ENCODE data around the gene ACOT8.
A peak's percentile ranks its signal among the peaks of the same experiment; 100 is the strongest.
"Not testable (repeated sequence)": the region's sequence is repeated elsewhere in the genome, so short reads cannot be mapped to it uniquely, and the experiment has no call there.

The ACOT8 gene

GRCh38 chr20:45857114-45857881 lies at the start of gene ACOT8, which contains the start of gene ZSWIM3:
Gene ACOT8, minus strand, starts transcription at chr20:45857392. Its CDS starts 77 bp downstream, at chr20:45857315.
Gene ZSWIM3, plus strand, starts transcription at chr20:45857614. Its CDS starts 212 bp downstream, at chr20:45857826.
- FAIRE-seq (no peak), DNase-seq (ENCODE audit: insufficient read length, low spot score) (peak; percentile 99)
- TF ChIP-seq, protein P1, sequence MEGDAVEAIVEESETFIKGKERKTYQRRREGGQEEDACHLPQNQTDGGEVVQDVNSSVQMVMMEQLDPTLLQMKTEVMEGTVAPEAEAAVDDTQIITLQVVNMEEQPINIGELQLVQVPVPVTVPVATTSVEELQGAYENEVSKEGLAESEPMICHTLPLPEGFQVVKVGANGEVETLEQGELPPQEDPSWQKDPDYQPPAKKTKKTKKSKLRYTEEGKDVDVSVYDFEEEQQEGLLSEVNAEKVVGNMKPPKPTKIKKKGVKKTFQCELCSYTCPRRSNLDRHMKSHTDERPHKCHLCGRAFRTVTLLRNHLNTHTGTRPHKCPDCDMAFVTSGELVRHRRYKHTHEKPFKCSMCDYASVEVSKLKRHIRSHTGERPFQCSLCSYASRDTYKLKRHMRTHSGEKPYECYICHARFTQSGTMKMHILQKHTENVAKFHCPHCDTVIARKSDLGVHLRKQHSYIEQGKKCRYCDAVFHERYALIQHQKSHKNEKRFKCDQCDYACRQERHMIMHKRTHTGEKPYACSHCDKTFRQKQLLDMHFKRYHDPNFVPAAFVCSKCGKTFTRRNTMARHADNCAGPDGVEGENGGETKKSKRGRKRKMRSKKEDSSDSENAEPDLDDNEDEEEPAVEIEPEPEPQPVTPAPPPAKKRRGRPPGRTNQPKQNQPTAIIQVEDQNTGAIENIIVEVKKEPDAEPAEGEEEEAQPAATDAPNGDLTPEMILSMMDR (IDR thresholded peaks at IDR 0.05; ENCODE audit: insufficient read depth, missing control alignments) = no peak

DNA sequence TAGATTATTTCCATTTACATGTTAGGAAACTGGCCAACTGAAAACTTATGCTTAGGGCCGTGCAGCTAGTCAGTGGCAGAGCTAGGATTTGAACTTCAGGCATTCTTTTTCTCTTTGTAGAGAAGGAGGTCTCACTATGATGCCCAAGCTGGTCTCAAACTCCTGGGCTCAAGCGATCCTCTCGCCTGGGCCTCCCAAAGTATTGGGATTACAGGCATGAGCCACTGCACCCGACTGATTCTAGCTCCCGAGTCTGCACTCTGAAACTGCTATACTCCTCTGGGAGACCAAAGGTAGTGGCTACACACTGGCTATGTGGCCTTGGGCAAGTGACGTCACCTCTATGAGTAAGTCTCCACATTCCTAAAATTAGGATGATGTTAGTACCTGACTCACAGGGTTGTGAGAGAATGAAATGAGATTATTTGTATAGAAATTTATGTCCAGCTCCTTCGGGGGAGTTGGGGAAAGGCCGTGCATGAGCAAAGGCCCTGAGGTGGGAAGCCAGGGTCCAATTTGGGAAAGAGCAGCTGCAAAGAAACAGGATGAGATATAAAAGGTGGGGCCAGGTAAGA lies 48.4 kb upstream of the ACOT8 start:
- DNase-seq (ENCODE audit: insufficient read length, low spot score) (no peak), FAIRE-seq (no peak)
- TF ChIP-seq, protein P1 (IDR thresholded peaks at IDR 0.05; ENCODE audit: insufficient read depth, missing control alignments) = no peak

DNA sequence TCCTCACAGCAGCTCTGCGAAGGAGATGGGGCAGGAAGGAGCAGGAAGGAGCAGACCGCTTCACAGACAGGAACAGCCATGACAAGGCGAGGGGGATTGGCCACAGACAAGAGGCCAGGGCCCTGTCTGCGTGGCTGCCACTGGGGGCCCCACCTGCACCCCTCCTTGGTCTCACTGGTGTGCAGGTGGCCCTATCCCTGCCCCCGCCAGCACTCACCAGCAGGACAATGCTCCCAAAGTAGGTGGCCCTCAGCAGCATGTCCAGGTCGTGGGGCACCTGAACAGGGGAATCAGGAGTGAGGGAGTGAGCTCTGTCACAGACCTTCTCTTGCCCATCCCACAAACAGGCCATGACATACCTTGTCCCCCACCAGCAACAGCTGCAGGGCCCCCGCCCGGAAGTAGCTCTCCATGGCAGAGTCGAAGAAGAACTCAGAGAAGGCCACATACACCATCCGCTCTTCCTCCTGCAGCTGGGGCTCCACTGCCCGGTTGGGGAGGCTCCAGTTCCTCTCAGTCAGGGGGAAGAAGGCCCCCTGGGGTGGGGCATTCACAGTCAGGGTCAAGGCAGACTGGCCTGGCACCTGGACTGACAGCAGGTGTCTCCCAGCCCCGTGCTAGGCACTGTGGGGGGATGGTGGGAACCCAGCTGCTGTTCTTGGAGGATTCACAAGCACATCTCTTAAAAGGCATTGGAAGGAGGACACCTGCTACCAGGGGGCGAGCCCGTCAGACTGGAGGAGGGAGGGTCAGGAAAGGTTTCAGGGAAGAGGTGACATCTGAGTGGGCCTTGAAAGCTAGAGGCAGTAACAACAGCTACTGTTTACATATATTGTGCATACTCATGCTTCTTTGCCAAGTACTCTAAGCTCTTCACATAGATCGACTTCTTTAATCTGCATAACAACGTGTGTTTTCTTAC lies 47.7 kb upstream of the ACOT8 start:
- FAIRE-seq (no peak), DNase-seq (ENCODE audit: insufficient read length, low spot score) (no peak)
- TF ChIP-seq, protein P1 (IDR thresholded peaks at IDR 0.05; ENCODE audit: insufficient read depth, missing control alignments) = no peak

DNA sequence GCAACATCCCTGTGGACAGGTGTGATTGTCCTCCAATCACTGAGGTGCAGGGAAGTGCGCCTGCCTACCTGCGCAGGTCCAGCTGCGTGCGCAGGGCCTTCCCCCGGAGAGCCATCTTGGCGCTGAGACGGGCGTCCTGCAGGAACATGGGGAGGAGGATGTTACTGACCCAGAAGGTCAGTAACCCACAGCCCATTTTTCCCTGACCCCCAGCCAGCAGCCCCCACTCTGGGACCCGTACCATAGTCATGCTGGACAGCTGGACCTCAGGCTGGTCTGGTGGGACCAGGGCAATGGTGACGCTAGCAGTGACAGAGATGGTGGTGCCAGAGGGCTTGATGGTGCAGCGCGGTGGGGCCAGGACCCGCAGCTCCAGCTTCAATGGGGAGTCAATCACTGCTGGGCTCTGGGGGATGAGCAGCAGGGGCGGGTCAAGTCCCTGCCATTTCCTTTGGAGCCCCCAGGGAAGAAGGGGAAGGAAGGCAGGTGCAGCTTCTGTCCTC lies 45.1 kb upstream of the ACOT8 start:
- TF ChIP-seq, protein P1 (IDR thresholded peaks at IDR 0.05; ENCODE audit: insufficient read depth, missing control alignments) = no peak
- FAIRE-seq (no peak), DNase-seq (ENCODE audit: insufficient read length, low spot score) (no peak)

DNA sequence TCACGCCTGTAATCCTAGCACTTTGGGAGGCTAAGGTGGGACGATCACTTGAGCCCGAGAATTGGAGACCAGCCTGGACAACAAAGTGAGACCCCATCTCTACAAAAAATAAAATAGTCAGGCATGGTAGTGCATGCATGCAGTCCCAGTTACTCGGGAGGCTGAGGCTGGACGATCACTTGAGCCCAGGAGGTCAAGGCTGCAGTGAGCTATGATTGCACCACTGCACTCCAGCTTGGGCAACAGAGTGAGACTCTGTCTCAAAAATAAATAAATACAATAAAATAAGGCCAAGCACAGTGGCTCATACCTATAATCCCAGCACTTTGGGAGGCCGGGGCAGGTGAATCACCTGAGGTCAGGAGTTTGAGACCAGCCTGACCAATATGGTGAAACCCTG lies 44.1 kb upstream of the ACOT8 start:
- not testable (repeated sequence) for FAIRE-seq; DNase-seq (ENCODE audit: insufficient read length, low spot score)

GRCh38 chr20:45899046-45899835 lies 42.0 kb upstream of the ACOT8 start:
- no peak for DNase-seq (ENCODE audit: insufficient read length, low spot score)
- FAIRE-seq = no peak
- TF ChIP-seq, protein P1 (IDR thresholded peaks at IDR 0.05; ENCODE audit: insufficient read depth, missing control alignments) = no peak
